ENCODE results near the gene FYB1.

DNA sequence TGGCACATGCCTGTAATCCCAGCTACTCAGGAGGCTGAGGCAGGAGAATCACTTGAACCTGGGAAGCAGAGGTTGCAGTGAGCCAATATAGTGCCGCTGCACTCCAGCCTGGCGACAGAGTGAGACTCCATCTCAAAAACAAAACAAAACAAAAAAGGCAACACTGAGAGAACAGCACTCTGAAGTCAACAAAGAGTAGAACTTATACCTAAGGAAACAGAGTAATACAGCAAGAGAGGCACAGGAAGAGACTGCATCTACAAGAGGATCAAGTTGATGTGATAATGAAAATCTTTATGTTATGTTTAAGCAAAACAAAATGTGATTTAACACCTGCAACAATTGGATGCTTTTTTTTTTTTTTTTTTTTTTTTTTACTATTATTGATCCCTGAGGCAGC is 33.1 kb downstream of the FYB1 start:
- TF ChIP-seq POLR2AphosphoS5 (IDR thresholded peaks at IDR 0.05; ENCODE audit: low read depth) = no peak
- TF ChIP-seq, protein P1, sequence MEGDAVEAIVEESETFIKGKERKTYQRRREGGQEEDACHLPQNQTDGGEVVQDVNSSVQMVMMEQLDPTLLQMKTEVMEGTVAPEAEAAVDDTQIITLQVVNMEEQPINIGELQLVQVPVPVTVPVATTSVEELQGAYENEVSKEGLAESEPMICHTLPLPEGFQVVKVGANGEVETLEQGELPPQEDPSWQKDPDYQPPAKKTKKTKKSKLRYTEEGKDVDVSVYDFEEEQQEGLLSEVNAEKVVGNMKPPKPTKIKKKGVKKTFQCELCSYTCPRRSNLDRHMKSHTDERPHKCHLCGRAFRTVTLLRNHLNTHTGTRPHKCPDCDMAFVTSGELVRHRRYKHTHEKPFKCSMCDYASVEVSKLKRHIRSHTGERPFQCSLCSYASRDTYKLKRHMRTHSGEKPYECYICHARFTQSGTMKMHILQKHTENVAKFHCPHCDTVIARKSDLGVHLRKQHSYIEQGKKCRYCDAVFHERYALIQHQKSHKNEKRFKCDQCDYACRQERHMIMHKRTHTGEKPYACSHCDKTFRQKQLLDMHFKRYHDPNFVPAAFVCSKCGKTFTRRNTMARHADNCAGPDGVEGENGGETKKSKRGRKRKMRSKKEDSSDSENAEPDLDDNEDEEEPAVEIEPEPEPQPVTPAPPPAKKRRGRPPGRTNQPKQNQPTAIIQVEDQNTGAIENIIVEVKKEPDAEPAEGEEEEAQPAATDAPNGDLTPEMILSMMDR (conservative IDR thresholded peaks at IDR 0.05; ENCODE audit: low read depth in 2 of 2) = no peak
- no peak for TF ChIP-seq EZH2 (IDR thresholded peaks at IDR 0.05; ENCODE audit: low read depth, unreplicated experiment)
- TF ChIP-seq, protein P2, sequence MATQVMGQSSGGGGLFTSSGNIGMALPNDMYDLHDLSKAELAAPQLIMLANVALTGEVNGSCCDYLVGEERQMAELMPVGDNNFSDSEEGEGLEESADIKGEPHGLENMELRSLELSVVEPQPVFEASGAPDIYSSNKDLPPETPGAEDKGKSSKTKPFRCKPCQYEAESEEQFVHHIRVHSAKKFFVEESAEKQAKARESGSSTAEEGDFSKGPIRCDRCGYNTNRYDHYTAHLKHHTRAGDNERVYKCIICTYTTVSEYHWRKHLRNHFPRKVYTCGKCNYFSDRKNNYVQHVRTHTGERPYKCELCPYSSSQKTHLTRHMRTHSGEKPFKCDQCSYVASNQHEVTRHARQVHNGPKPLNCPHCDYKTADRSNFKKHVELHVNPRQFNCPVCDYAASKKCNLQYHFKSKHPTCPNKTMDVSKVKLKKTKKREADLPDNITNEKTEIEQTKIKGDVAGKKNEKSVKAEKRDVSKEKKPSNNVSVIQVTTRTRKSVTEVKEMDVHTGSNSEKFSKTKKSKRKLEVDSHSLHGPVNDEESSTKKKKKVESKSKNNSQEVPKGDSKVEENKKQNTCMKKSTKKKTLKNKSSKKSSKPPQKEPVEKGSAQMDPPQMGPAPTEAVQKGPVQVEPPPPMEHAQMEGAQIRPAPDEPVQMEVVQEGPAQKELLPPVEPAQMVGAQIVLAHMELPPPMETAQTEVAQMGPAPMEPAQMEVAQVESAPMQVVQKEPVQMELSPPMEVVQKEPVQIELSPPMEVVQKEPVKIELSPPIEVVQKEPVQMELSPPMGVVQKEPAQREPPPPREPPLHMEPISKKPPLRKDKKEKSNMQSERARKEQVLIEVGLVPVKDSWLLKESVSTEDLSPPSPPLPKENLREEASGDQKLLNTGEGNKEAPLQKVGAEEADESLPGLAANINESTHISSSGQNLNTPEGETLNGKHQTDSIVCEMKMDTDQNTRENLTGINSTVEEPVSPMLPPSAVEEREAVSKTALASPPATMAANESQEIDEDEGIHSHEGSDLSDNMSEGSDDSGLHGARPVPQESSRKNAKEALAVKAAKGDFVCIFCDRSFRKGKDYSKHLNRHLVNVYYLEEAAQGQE (IDR thresholded peaks at IDR 0.05; ENCODE audit: unreplicated experiment) = no peak
- TF ChIP-seq EZH2phosphoT487 (IDR thresholded peaks at IDR 0.05; ENCODE audit: unreplicated experiment) = no peak
- no peak for TF ChIP-seq CREB1 (CRISPR knock-in tag; IDR thresholded peaks at IDR 0.05; ENCODE audit: low read depth)
- TF ChIP-seq NANOG (IDR thresholded peaks at IDR 0.05; ENCODE audit: borderline replicate concordance) = no peak
- no peak for TF ChIP-seq JUNB (IDR thresholded peaks at IDR 0.05; ENCODE audit: unreplicated experiment)
- TF ChIP-seq, protein P3, sequence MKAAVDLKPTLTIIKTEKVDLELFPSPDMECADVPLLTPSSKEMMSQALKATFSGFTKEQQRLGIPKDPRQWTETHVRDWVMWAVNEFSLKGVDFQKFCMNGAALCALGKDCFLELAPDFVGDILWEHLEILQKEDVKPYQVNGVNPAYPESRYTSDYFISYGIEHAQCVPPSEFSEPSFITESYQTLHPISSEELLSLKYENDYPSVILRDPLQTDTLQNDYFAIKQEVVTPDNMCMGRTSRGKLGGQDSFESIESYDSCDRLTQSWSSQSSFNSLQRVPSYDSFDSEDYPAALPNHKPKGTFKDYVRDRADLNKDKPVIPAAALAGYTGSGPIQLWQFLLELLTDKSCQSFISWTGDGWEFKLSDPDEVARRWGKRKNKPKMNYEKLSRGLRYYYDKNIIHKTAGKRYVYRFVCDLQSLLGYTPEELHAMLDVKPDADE (IDR thresholded peaks at IDR 0.05) = no peak
- TF ChIP-seq STAT1 (IDR thresholded peaks at IDR 0.05; ENCODE audit: unreplicated experiment) = no peak

Data from GM23338 (cell line).